ENCODE results near the gene GBX1. TPM values are rescaled to one million over a fixed set of nuclear protein-coding genes. Genes with fewer than 3 reads are reported as not detected.

GBX1 gene
- total RNA-seq, 1 donor from 2014 or later, result not detected

GRCh38 chr7:151198945-151199848 lies 31.7 kb upstream of the GBX1 start:
- H3K27me3 ChIP-seq (ENCODE audit: control insufficient read depth, insufficient read depth, low read length), result peaks cover 51% of the 10 kb centered on the region
- no peak overlapping the region for H3K4me3 ChIP-seq (ENCODE audit: low read depth, low read length)
- TF ChIP-seq, protein P1, sequence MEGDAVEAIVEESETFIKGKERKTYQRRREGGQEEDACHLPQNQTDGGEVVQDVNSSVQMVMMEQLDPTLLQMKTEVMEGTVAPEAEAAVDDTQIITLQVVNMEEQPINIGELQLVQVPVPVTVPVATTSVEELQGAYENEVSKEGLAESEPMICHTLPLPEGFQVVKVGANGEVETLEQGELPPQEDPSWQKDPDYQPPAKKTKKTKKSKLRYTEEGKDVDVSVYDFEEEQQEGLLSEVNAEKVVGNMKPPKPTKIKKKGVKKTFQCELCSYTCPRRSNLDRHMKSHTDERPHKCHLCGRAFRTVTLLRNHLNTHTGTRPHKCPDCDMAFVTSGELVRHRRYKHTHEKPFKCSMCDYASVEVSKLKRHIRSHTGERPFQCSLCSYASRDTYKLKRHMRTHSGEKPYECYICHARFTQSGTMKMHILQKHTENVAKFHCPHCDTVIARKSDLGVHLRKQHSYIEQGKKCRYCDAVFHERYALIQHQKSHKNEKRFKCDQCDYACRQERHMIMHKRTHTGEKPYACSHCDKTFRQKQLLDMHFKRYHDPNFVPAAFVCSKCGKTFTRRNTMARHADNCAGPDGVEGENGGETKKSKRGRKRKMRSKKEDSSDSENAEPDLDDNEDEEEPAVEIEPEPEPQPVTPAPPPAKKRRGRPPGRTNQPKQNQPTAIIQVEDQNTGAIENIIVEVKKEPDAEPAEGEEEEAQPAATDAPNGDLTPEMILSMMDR (IDR thresholded peaks at IDR 0.05; ENCODE audit: insufficient read depth, low read length, poor library complexity, severe bottlenecking), result no peak
- no peak for DNase-seq (ENCODE audit: low read depth)
- no peaks in the 10 kb centered on the region for H3K36me3 ChIP-seq (ENCODE audit: control insufficient read depth, insufficient read depth, low read length)

GRCh38 chr7:151197932-151198331 lies 30.4 kb upstream of the GBX1 start:
- H3K4me3 ChIP-seq (ENCODE audit: low read depth, low read length), result no peak overlapping the region
- DNase-seq (ENCODE audit: low read depth), result no peak
- peaks cover 52% of the 10 kb centered on the region for H3K27me3 ChIP-seq (ENCODE audit: control insufficient read depth, insufficient read depth, low read length)
- TF ChIP-seq, protein P1 (IDR thresholded peaks at IDR 0.05; ENCODE audit: insufficient read depth, low read length, poor library complexity, severe bottlenecking), result no peak
- no peaks in the 10 kb centered on the region for H3K36me3 ChIP-seq (ENCODE audit: control insufficient read depth, insufficient read depth, low read length)

GRCh38 chr7:151195616-151196450 lies 28.3 kb upstream of the GBX1 start:
- TF ChIP-seq, protein P1 (IDR thresholded peaks at IDR 0.05; ENCODE audit: insufficient read depth, low read length, poor library complexity, severe bottlenecking), result no peak
- Histone ChIP-seq H3K27me3 (ENCODE audit: control insufficient read depth, insufficient read depth, low read length) (peaks cover 47% of the 10 kb centered on the region), H3K36me3 (ENCODE audit: control insufficient read depth, insufficient read depth, low read length) (no peaks in the 10 kb centered on the region), H3K4me3 (ENCODE audit: low read depth, low read length) (no peak overlapping the region)
- DNase-seq (ENCODE audit: low read depth), result no peak

- TF ChIP-seq, protein P1 (IDR thresholded peaks at IDR 0.05; ENCODE audit: insufficient read depth, low read length, poor library complexity, severe bottlenecking), result no peak
- DNase-seq (ENCODE audit: low read depth), result no peak
- no peaks in the 10 kb centered on the region for H3K36me3 ChIP-seq (ENCODE audit: control insufficient read depth, insufficient read depth, low read length)
- peaks cover 36% of the 10 kb centered on the region for H3K27me3 ChIP-seq (ENCODE audit: control insufficient read depth, insufficient read depth, low read length)
- H3K4me3 ChIP-seq (ENCODE audit: low read depth, low read length), result no peak overlapping the region
Measured at GRCh38 chr7:151194188-151194587, 26.7 kb upstream of the GBX1 start.

DNA sequence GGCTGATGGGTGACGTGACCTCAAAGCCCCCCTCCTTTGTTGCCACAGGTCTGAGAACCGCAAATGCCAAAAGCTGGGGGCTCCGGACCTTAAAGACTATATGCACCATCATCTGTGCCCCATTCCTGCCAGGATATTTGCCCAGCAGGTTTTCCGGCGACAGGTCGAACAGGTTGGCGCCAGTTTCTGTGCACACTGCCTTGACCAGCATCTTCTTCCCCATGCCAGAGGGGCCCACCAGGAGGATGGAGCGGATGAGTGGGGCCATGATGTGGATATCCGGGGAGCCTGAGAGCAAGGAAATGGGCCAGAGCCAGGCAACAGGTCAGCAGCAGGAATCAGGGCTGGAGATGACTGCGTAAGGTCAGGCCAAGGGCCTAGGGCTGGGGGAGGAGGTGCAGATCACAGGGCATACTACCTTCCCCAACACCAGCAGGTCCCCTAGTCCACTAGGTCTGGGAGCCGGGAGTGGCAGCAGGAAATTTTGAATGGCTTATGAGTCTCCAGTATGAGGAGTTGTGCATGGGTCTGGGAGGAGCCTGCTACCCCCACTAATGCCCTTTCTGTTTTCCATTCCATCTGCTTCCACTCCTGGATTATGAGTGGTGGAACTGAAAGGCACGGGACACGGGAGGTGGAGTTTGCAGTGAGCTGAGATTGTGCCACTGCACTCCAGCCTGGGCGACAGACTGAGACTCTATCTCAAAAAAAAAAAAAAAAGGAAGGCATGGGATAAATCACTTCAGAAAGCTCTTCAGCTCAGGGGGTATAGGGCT lies 25.9 kb upstream of the GBX1 start:
- TF ChIP-seq, protein P1 (IDR thresholded peaks at IDR 0.05; ENCODE audit: insufficient read depth, low read length, poor library complexity, severe bottlenecking), result no peak
- Histone ChIP-seq H3K27me3 (ENCODE audit: control insufficient read depth, insufficient read depth, low read length) (peaks cover 29% of the 10 kb centered on the region), H3K4me3 (ENCODE audit: low read depth, low read length) (no peak overlapping the region), H3K36me3 (ENCODE audit: control insufficient read depth, insufficient read depth, low read length) (no peaks in the 10 kb centered on the region)
- DNase-seq (ENCODE audit: low read depth), result no peak

All from kidney epithelial cell (primary cell).